Kidney capillary endothelial cell (primary cell): Measurements from ENCODE around the gene VRK2.
"Not testable (repeated sequence)": the region's sequence is repeated elsewhere in the genome, so short reads cannot be mapped to it uniquely, and the experiment has no call there.

Experiments used
- DNase-seq: peaks from one replicate; pipeline ENCODE4 v3.0.0-alpha.2; 2018; ENCODE audit warnings: low spot score

Gene VRK2

GRCh38 chr2:58109481-58109880 lies 62.9 kb downstream of the VRK2 start:
- no peak for DNase-seq

GRCh38 chr2:58110765-58111164 lies 64.2 kb downstream of the VRK2 start:
- no peak for DNase-seq

DNA sequence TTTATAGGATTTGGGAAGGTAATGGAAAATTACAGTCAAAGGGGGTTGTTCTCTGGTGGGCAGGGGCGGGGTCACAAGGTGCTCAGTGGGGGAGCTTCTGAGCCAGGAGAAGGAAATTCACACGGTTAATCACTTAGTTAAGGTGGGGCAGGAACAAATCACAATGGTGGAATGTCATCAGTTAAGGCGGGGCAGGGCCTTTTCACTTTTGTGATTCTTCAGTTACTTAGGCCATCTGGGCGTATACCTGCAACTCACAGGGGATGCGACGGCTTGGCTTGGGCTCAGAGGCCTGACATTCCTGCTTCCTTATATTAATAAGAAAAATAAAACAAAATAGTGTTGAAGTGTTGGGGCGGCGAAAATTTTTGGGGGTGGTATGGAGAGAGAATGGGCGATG lies 67.0 kb downstream of the VRK2 start:
- not testable (repeated sequence) for DNase-seq

GRCh38 chr2:58120626-58121229 lies 74.1 kb downstream of the VRK2 start:
- no peak for DNase-seq

DNA sequence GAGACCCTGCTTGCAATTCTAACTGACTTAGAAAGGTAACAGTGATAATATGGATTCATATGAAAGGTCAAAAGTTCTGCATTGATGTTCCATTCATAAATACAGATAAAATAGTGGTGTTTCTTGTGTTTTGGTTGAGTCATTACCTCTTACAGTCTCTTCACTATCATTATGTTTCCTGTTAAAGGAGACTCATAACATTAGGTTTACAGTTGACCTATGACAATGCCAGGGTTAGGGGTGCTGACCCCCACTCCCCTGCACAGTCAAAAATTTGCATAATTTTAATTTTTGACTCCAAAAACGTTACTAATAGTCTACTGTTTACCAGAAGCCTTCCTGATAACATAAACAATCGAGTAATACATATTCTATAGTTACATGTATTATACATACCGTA lies 75.4 kb downstream of the VRK2 start:
- DNase-seq = no peak

GRCh38 chr2:58122540-58122939 lies 75.9 kb downstream of the VRK2 start:
- DNase-seq = no peak

GRCh38 chr2:58127111-58127510 lies 80.5 kb downstream of the VRK2 start:
- no peak for DNase-seq

DNA sequence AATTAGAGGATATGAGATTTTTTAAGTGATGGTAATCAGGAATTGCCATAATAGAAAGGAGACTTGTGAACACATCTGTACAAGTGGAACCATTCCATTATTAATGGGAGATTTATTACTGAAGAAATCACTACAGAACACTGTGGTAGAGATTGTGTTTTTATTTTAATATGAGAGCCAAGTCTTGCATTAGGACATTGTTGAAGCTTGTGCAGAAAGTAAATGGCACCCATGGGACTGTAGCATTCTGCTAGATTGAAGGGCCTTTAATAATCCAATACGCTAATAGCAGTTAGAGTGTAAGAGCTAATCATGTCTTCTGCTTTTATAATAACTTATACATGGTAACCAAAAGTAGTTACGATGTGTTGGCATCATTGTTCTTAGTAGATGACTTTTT lies 83.6 kb downstream of the VRK2 start:
- no peak for DNase-seq

- DNase-seq = no peak
These were observed 84.8 kb downstream of the VRK2 start for GRCh38 chr2:58131191-58132011.

DNA sequence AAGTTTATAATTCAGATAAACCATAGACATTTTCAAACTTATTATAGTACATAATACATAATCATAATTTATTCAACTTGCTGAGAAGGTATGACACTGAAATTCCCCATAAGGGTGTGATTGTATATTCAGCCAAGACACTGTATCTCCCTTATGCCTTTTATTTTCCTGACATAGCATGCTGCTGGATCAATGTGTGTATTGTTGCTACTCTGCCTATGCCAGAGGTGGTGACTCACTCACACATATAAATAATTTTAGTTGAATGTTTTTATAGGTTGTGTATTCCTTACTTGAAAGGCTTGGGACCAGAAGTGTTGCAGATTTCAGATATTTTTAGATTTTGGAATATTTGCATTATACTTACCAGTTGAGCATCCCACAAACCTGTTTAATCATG lies 86.8 kb downstream of the VRK2 start:
- DNase-seq = no peak

DNA sequence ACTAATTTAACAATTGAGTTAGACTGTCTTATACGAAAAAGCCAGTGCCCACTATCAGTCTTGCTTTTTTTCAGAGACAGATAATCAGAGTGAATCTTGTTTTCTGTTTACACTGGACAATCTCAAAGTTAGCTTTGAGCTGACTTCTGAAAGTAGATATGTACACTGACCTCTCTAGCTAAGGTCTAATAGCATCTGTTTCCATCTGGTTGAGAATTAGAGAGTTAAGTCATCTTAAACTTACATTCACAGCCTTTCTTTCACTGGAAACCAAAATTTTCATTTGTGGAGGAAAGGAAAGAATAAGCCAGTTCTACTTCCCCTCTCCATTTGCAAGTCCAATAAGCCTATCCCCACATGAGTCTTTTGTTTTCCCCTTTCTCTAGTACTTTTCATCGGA lies 89.3 kb downstream of the VRK2 start:
- DNase-seq = no peak

DNA sequence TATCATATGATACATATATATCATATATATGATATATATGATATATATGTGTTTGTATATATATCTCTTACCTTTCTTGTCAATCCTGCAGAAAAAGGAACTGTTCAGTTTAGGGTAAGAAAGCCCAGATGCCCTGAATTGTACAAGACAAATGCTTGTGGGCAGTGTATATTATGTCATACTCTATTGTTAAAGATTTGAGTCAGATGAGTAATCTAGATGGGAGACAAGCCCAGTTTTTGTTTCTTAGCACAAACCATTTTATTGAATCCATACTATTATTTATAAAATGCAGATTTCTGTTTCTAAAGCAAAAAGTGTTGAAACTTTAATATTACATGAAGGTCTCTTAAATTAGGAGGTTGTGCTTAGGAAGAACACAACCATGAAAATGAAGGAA lies 90.6 kb downstream of the VRK2 start:
- peak; percentile 53 for DNase-seq

- DNase-seq = peak; percentile 7
These were observed 91.2 kb downstream of the VRK2 start for GRCh38 chr2:58137856-58138255.

DNA sequence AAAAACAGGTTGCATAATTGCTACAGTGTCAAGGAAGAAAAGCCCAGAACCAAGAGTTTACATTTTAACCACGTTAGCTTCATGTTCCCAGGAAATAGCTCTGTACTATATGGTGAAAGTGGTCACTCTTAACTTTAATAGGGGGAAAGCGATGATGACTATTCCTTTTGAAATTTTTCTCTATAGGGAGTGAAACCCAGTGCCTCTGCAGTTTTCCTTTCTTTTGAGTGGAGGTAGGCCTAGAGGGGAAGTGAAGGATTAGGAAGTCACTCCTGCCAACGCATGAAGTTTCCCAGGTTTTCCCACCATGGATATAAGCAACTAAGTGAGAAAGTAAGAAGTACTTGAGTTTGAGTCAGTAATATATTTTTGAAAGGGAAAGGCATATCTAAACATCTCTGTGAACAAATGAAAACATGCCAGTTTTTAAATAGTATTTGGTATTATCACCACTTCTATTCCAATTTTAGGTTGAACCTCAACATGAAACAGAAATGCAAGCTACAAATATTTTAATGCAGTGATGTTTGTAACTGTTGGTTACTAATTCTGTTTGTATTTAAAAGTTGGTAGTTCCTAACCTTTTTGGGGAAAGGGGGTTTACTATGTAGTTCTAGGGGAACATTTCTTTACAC lies 91.9 kb downstream of the VRK2 start:
- no peak for DNase-seq

- DNase-seq = no peak
These were observed 94.0 kb downstream of the VRK2 start for GRCh38 chr2:58140508-58141072.

DNA sequence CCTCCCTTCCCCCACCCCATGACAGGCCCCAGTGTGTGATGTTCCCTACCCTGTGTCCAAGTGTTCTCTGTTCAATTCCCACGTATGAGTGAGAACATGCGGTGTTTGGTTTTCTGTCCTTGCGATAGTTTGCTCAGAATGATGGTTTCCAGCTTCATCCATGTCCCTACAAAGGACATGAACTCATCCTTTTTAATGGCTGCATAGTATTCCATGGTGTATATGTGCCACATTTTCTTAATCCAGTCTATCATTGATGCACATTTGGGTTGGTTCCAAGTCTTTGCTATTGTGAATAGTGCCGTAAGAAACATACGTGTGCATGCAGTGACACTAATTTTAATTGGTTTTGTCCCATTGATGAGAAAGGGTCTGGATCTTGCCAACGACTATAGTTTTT lies 99.2 kb downstream of the VRK2 start:
- not testable (repeated sequence) for DNase-seq

DNA sequence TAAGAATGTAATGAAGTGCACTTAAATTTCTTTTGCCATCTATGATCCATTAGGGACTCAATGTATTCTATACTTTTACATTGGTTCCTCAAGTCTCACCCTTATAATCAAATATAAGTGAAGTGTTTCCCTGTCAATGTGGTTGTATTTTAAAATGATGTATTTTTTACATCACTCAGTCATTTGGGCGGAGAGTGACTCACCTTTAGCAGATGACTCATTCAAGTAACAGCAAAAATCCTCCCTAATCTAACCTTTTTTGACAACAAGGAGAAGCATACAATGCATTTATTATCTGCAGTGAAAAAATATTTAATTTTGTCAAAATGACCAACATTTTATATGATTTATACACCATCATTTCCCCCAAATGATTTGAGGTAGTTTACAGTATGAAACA lies 100.1 kb downstream of the VRK2 start:
- peak; percentile 31 for DNase-seq

DNA sequence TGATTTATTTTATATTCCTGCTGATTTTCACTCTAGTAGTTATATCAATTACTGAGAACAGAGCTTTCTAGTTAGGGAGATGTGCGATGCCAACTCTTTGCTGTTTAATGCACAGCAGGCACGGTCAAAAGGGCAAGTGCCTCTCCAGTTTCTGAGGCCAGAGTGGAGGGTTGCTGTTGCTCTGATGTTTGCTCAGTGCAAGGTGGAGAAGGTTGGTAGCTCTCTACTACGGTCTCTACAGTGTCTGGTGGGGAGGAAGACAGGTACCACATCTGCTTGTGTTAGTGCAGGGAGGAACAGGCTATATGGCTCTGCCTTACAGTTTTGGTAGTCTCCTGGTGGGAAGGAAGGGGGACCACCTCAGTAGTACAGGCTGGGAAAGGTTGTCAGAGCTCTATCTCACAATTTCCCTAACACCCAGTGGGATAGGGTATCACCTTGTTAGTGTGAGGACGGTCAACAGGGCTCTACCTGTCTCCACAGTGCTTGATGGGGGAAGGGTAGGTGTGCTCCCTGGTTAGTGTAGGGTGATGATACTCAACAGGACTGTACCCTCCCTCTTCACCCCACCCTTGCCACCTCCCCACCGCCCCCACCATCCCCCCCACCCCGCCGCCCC lies 108.7 kb downstream of the VRK2 start:
- no peak for DNase-seq

- DNase-seq = no peak
These were observed 110.2 kb downstream of the VRK2 start for GRCh38 chr2:58156780-58157179.

DNA sequence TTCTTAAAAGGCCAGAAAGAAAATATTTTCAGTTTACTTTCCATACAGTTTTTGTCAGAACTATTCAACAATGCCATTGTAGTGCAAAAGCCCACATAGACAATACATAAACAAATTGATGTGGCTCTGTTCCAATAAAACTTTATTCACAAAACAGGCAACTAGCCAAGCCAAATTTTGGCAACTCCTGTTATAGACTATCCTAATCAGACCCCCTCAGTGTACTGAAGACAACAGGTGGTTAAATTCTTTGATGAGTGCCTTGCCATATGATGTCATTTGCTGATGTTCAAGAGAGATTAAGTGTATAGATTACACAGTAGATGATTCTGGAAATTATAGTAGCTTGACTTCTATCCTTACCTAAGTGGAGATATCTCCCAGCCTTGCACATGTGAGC lies 111.1 kb downstream of the VRK2 start:
- no peak for DNase-seq

- no peak for DNase-seq
These were observed 111.9 kb downstream of the VRK2 start for GRCh38 chr2:58158481-58158880.

- DNase-seq = no peak
These were observed 117.3 kb downstream of the VRK2 start for GRCh38 chr2:58163913-58164312.

DNA sequence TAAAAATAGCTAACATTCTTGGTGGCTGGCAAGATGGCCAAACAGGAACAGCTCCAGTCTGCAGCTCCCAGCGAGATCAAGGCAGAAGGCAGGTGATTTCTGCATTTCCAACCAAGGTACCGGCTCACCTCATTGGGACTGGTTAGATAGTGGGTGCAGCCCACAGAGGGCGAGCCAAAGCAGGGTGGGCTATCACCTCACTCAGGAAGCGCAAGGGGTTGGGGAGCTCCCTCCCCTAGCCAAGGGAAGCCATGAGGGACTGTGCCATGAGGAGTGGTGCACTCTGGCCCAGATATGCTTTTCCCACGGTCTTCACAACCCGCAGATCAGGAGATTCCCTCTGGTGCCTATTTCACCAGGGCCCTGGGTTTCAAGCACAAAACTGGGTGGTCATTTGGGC lies 121.5 kb downstream of the VRK2 start:
- not testable (repeated sequence) for DNase-seq
